ENCODE data around the gene RARA.

RARA gene

DNA sequence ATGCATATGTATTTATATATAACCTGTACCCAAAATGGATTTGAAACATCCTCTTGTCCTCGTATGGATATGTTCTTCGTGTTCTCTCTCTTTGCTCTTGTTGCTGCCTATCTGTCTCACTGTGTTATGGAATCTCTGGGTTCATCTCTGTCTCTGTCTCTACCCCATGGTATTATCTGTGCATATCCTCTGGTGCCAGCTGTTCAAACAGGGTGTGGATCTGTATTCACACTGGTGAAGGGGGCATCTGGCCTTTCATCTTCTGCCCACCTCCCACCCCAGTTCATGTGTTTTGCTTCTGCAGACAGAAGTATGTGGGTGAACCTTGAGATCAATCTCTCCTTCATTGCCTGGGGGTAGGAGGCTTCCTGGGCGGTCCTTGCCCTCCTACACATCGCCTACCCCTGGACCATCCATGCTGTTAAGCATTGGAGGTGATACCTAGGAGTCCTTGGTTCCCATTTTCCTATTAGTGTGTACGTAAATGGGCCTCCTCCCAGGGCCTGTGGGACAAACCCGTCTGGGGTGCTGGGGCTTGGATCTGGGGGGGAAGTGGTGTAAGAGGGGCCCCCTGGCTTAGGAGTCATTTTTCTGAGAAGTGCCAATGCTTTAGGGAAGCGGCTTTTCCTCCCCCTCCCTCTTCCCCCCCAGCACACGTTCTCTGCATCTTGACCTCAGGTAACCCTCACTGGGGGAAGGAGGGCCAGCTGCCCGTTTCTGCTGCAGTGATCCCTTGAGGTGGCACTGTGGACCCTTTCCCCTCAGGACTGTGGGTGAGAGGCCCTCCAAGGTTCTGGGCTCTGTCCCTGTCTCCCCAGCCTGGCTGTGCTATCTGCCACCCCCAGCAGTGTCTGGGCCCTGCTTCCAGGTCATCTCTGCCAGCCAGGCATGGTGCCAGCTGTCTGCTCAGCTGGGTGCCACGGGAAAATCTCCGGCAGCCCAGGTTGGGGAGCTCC is 21.1 kb downstream of the RARA start:
- no peak for DNase-seq (ENCODE audit: low spot score)

DNA sequence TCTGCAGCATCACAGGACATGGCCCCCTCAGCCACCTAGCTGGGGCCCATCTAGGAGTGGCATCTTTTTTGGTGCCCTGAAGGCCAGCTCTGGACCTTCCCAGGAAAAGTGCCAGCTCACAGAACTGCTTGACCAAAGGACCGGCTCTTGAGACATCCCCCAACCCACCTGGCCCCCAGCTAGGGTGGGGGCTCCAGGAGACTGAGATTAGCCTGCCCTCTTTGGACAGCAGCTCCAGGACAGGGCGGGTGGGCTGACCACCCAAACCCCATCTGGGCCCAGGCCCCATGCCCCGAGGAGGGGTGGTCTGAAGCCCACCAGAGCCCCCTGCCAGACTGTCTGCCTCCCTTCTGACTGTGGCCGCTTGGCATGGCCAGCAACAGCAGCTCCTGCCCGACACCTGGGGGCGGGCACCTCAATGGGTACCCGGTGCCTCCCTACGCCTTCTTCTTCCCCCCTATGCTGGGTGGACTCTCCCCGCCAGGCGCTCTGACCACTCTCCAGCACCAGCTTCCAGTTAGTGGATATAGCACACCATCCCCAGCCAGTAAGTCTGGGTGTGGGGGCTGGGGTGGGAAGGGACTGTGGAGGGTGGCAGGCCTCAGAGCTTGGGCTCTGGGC is 22.0 kb downstream of the RARA start:
- no peak for DNase-seq (ENCODE audit: low spot score)

GRCh38 chr17:40331743-40332641 is 23.0 kb downstream of the RARA start:
- no peak for DNase-seq (ENCODE audit: low spot score)

- DNase-seq (ENCODE audit: low spot score): no peak
Observed at GRCh38 chr17:40333781-40334448, 24.9 kb downstream of the RARA start.

DNA sequence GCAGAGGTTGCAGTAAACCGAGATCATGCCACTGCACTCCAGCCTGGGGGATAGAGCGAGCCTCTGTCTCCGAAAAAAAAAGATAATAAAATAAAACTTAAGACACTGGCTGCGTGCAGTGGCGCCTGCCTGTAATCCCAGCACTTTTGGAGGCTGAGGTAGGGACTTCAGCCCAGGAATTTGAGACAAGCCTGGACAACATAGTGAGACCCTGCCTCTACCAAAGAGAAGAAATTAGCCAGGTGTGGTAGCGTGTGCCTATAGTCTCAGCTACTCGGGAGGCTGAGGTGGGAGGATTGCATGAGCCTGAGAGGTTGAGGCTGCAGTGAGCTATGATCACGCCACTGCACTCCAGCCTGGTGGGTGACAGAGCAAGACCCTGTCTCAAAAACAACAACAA is 26.6 kb downstream of the RARA start:
- no peak for DNase-seq (ENCODE audit: low spot score)

- DNase-seq (ENCODE audit: low spot score): no peak
Observed at GRCh38 chr17:40337351-40337750, 28.4 kb downstream of the RARA start.

DNA sequence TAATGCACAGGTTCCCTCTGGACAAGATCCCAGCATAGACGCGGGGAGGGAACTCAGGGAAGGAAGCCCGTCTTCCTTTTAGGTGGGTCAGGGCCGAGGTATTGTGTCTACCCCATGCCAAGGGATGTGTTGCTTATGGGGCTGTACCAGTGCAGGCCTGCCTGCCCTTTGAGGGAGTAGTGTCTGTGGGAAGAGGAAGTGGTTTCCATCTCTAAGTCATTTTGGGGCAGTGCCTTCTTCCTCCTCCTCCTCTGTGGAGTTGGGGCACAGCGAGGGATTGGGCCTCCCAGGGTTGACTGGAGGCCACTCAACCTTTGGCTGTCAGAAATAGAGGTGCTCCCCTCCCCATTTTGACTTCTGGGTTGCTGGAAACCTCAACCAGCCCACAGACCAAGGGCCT is 29.1 kb downstream of the RARA start:
- no peak for DNase-seq (ENCODE audit: low spot score)

DNA sequence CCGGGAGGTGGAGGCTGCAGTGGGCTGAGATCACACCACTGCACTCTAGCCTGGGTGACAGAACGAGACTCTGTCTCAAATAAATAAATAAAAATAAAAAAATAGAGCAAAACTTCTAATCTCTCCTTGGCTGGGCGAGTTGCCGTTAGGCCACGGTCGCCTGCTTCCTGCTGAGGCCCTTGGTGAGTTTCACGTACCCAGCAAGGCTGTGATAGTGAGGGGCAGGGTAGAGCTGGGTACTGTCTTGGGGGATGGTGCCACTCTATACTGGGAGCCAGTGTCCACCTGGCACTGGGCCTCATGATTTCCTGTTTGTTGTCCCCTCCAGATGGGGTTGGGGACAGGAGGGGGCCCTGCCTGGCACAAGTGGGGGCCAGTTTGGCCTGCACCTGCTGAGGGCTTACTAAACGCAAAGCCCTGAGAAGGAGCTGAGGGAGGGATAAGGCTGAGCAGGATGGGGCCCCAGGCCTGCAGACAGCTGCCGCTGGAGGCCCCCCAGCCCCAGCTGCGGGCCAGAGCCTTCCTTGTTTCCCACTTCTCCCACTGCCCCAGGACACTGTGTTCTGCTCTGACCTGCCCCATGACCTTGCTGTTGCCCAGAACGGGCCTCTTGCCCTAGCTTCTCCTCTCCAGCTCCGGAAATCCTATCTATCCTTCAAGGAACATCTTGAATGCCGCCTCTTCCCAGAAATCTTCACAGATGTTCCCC is 30.1 kb downstream of the RARA start:
- no peak for DNase-seq (ENCODE audit: low spot score)

GRCh38 chr17:40340327-40340726 is 31.3 kb downstream of the RARA start:
- no peak for DNase-seq (ENCODE audit: low spot score)

DNA sequence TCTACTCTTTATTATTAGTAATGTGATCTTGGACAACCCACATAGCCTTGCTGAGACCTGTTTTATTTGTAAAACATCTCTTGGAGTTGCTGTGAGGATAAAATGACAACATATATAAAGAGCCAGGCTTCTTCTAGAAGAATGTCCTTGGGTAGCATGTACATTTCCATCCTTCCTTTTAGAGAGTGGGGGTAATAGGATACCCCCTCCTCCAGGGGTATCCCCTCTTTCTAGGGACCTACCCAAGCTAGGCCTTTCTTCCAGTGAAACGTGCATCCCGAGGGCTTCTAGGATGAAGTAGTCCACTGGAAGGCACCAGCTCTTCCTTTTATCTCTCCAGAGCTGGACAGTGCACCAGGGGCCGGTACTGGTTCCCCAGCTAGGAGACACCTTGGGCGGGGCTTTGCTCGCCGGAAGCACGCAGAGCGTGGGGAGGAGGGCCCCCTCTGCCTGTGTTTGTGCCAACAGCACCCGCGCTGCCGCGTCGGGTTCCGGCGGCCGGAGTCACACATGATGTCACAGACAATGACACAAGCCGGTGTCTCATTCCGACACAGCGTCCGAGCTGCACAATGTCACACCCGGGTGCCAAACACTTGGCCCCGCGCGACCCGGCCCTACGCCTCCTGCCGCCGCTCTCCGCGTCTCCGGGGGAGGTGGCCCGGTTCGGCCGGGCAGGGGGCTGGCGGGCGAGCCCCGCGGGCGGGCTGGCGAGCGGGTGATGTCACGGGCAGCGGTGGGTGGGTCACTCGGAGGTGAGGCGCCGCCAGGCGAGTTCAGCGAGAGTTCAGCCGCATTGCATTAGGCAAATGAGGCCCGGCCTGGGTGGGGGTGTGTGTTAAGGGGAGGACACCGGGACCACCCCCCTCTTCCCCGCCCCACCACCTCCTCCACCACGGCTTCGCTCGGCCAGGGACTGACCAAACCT is 32.2 kb downstream of the RARA start:
- DNase-seq (ENCODE audit: low spot score): peak; percentile 76

DNA sequence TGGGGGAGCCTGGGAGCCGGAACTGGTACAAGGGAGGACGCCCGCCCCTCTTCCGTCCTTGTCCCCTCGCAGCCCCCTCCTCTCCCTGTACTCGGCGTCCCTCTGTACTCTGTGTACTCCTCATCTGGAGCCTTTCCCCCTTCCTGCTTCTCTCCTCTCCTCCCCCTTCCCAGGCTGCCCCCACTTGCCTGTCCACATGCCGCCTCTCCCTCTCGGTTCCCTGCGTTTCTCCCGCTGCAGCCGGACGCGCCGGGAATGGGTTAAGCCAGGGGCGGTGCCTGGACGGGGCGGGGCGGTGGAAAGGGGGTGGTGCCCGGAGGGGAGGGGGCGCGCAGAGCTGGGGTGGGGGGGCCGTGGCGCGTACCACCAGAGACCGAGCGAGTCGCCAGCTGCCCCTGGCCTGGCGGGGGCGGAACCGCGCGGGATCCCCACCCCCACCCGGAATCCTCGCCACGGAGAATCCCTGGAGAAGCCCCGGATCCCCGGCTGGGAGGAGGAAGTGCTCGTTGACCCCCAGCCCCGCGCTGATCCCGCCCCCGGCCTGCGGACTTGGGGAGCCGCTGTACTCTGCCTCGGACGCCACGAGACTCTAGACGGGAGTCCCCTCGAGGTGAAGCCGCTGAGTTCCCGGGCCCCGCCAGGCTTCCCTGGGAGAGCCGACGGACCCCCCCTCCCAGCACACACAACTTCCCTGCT is 33.0 kb downstream of the RARA start:
- DNase-seq (ENCODE audit: low spot score): peak; percentile 49

- DNase-seq (ENCODE audit: low spot score): no peak
Observed at GRCh38 chr17:40342504-40343218, 33.7 kb downstream of the RARA start.

DNA sequence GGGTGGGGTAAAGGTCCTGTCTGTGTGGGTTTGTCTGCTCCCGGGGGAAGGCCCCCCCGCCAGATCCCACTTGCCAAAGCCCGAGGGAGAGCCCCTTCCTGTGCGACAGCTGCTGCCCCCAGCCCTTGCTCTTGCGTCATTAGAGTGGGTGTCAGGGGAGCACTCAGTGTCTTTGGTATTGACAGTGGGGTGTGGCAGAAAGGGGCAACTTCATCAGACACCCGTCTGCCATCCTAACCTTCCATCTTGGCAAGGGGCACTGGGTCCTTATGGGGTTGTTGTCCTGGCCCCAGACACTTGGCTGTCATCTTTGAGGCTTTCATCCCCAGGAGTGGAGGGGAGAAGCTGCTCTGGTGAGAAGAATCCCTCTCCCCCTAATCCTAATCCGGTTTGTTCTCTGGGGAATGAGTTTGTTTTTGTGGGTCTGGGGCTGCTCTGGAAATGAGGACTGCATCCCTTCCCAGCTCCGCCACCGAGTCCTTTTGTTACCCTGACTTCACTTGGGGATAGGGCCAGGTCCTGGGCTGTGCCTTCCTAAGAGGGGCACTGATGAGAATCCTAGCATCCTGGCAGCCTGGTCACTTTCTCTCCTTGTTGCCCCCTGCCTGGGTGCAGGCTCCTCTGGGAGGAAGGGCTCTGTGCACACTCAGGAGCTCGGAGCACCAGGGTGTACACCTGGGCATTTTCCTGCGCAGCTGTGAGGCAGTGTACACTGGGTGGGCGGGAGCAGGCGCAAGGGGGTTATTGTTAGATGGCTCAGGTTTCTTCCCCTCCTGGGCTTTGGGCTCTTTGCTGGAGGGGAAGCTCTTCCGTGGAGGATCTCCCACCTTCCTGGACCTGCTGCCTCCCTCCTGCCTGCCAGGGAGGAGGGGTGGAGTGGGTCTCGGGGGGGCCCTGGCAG is 34.5 kb downstream of the RARA start:
- DNase-seq (ENCODE audit: low spot score): no peak

DNA sequence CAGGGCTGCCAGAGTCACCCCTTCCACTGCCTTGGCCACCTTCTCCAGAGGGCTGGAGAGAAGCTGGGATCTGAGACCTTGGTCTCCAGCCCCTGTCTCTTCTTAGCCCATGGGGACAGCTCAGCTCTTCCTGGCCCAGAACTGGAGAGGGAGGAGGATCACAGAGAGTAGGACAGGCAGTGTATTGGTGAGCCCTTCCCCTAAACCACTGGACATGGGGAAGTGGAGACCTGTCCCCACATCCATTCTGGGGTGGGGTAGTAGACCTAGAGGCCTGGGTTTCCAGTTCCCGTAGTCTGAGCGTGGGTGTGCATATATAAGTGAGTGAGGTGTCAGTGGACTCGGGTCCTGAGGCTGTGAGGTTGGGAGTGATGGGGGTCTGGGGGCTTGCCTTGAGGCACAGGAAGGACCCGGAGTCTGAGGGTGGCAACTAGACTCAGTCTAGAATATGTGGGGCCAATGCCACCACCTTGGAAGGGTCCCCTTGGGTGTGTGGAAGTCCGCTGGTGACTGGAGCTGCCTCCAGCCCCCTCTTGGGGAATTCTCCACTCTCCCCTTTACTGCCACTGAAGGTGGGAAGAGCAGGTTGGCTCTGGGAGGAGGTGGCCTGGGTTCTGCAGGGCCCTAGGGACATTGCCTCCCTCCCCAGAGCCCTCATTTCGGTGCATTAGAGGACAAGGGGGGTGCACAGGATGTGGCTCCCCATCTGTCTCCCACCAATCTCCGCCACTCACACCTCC is 35.6 kb downstream of the RARA start:
- DNase-seq (ENCODE audit: low spot score): no peak

DNA sequence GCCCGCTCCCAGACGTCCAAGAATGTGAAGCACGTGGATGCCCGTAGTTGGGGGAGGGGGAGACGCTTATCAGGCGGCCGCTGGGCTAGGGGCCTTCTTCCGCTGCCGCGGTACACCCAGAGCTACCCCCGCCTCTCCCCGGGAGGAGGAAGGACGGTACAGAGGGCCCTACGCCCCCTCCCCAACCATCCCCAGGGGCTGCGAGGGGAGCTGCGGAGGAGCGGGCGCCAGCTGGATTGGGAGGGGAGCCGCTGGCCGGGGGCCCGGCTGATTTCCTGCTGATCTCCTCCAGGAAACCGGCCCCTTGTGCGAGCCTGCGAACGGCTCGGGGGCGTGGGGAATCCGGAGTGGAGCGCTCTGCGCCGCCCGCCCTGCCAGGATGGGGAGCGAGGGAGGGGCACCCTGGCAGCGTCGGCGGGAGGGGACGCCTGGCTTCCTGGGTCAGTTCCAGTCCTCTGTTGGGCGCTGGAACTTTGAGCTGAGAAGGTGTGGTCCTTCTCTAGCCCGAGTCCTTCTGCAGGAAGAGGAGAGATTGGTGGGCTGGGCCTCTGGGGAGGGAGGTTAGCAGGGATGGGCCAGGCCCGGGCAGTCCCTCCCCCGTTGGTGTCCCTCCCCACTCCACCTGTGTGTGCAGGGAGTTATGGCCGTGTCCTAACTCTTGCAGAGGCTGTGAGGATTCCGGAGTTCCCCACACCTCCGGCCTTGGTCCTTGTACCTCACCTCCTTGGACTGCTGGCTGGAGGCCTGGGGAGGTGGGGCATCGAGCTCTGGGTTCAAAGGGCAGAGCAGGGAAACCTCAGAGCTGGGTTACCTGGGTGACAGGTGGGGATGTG is 36.4 kb downstream of the RARA start:
- DNase-seq (ENCODE audit: low spot score): peak; percentile 76
